GM20000 (cell line): ENCODE data around the gene RELL2.
A peak's percentile ranks its signal among the peaks of the same experiment; 100 is the strongest.

Experiments
- DNase-seq: peaks from one replicate; pipeline ENCODE4 v3.0.0; 2012; ENCODE audit warnings: low spot score
- TF ChIP-seq, protein P1 (sequence below): IDR thresholded peaks from 2 replicates; pipeline ENCODE4 v1.5.1; 2012; ENCODE audit warnings: mild to moderate bottlenecking, control low read depth; ENCODE audit errors: extremely low read depth, missing control alignments

The RELL2 gene

DNA sequence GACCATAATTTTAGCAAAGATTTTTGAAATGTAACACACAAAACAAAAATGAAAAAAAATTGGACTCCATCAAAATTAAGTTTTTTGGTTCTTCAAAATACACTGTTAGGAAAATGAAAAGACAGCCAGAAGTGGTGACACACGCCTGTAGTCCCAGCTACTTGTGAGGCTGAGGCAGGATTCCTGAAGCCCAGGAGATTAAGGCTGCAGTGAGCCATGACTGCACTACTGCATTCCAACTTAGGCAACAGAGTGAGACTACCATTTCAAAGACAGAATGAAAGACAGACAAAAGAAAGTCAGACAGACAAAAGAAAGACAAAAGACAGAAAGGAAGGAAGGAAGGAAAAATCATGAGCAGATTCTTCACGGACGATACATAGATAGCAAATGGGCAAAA lies 25.5 kb upstream of the RELL2 start:
- no peak for DNase-seq
- TF ChIP-seq, protein P1, sequence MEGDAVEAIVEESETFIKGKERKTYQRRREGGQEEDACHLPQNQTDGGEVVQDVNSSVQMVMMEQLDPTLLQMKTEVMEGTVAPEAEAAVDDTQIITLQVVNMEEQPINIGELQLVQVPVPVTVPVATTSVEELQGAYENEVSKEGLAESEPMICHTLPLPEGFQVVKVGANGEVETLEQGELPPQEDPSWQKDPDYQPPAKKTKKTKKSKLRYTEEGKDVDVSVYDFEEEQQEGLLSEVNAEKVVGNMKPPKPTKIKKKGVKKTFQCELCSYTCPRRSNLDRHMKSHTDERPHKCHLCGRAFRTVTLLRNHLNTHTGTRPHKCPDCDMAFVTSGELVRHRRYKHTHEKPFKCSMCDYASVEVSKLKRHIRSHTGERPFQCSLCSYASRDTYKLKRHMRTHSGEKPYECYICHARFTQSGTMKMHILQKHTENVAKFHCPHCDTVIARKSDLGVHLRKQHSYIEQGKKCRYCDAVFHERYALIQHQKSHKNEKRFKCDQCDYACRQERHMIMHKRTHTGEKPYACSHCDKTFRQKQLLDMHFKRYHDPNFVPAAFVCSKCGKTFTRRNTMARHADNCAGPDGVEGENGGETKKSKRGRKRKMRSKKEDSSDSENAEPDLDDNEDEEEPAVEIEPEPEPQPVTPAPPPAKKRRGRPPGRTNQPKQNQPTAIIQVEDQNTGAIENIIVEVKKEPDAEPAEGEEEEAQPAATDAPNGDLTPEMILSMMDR = no peak

DNA sequence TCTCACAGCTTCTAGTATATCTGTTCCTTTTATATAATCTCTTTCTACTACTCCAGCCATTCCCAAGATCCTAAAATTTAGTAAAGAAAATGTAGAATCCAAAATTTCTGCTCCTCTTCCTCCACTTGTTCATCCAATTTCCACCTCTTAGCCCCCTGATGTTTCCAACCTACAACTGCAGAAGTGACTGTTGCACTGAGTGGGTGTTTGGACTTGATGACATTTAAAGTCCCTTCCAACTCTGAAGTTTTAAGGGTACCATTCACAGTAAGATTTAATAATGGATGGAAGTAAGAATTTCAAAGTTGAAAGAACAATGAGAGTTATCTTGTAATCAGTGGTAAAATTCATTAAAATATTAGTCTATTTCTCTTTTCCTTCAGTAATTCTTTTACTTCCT lies 23.5 kb upstream of the RELL2 start:
- DNase-seq = no peak
- TF ChIP-seq, protein P1 = no peak

DNA sequence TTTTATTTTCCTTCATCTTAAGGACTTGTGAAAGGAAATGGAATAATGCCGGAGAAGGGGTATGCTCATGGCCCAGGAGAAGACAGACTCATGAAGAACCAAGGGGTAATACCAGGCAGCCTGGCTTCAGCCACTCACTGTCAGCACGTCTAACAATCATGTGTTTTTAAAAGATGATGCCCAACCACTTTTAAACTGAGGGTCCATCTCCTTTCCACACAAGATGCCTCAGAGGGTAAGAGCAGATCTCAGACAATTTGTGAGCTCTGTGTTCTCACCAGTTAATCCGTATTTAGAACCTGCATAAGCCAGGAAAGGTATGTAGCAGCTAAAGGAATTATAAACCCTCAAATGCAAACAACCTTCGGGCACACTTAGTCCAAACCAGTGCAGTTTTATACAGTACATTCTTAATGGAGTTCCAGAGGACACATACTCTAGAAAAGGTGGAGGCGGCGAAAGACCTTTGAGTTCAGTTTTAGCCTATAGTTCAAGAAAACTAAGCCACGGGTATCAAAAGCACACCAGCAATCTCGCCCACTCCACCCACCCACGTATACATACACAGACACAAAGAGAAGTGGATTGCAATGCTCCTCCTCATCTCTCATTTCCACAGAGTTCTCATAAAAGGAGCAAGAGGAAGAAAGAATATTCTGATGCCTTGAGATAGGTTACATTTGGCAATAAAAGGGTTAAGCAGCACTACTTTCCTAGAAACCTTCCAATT lies 20.6 kb upstream of the RELL2 start:
- TF ChIP-seq, protein P1 = no peak
- DNase-seq = no peak

- DNase-seq = no peak
These were observed 19.7 kb upstream of the RELL2 start for GRCh38 chr5:141617128-141617527.

DNA sequence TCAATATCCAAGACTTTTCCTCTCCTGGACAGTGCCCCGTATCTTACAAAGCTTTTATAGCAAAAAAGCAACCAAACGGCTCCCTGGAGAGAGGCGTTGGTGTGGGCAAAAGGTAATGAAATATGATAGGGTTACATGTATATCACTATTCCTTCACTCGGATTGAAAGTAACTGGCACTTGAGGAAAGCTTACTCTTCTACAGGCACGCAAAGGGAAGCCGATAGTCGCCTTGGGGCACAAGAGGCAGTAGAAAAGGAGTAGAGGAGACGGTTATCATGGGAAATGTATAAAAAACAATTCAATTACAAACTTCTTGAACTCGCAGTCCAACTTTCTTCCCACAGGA lies 19.1 kb upstream of the RELL2 start:
- no peak for DNase-seq
- TF ChIP-seq, protein P1 = no peak

More at GRCh38 chr5:141617128-141617527, 19.7 kb upstream of the RELL2 start:
- TF ChIP-seq, protein P1 = no peak

DNA sequence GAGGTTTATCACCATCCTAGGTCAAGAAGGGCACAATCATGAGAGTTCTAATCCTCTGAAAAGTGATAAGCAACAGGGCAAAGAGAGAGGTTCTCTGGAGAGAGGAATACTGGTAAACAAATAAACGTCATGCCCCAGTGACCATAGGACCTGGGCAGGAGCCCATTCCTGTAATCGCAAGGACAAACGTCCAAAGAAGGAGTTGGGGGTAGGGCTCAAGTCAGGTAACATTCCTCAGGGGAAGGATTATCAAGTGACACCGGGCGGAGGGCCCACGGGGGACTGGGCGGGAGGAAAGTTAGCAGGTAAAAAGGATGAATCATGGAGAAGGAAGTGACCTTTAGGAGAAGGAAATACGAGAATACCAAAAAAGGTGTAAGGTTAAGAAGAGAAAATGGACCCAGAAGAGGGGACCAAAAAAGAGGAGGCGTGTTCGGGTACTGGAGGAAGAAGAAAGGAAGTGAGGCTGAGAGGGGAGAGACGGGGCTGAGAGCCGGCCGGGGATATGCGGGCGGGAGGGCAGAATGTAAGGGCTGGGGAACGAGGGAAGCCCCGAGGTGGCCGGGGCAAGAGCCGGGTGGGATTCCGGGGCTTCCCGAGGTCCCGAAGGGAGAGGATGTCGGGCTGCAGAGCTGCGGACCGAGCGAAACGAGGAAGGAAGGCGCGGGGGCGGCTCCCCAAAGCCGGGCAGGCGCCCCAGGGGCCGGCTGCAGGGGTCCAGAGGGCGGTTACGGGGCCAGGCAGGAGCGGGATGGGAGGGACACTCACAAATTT lies 18.6 kb upstream of the RELL2 start:
- peak; percentile 57 for DNase-seq
- TF ChIP-seq, protein P1 = no peak

DNA sequence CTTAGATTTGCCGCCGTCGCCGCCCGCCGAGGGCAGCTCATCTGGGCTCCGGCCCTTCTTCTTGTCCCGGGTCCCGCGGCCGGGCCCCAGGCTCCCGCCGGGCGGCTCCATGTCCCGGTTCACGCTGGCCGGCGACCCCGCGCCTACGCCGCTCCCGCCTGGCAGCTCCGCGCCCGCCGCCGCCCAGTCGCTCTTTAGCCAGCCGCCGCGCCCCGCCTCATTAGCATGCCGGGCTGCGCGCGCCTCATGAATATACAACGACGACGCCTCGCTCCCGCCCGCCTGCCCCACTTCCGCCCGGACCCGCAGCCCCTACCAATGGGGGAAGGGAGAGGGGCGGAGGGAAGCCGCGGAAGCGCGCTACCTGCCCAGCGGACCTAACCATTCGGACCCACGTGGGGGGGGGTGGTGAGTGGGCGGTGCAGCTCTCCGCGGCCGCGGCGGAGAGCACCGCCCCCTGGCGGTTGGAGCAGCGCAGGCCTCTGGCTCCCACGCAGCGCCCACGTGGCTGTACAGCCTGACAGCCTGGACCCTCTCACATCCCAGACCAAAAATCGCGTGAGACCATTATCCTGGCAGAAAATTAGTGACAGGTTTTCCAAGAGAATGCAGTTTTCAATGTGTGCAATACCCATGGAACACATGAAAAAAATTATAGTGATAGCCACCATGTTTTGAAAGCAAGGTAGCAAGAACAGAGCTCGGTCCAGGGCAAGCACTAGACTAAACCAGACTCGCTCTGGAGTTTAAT lies 17.8 kb upstream of the RELL2 start, which contains the start of gene DIAPH1:
Gene DIAPH1, minus strand, starts transcription at position 197 of the 751 bp plus-strand sequence. Its CDS starts 86 bp downstream, at position 111.
- TF ChIP-seq, protein P1 = peak; percentile 86
- DNase-seq = peak; percentile 96
